ENCODE data around the gene PRX. TPM values are rescaled to one million over a fixed set of nuclear protein-coding genes. Genes with fewer than 3 reads are reported as not detected.
A peak's percentile ranks its signal among the peaks of the same experiment; 100 is the strongest.

PRX gene
- total and polyA plus RNA-seq, 9 of the 15 experiments (the other 6 are each of a cell fraction or from before 2014, with no cell fraction given), result 0.65 to 3.5 (median 1.7) TPM; not detected in 2

GRCh38 chr19:40425450-40426287, 12.5 kb upstream of the PRX start, which contains the start of gene SERTAD1 (continued):
- TF ChIP-seq NRF1 (conservative IDR thresholded peaks at IDR 0.05 in 1 of 2, IDR thresholded peaks at IDR 0.05 in 1 of 2), result peak; percentile 99
- no peak for TF ChIP-seq ZBTB40 (IDR thresholded peaks at IDR 0.05)
- TF ChIP-seq ZBTB40 (CRISPR knock-in tag; IDR thresholded peaks at IDR 0.05), result no peak
- no peak for TF ChIP-seq ZNF311 (CRISPR knock-in tag; IDR thresholded peaks at IDR 0.05)
- TF ChIP-seq KAT2B (IDR thresholded peaks at IDR 0.05; ENCODE audit: low read depth, low read length), result no peak
- peak; percentile 9; the same call in 1 of the 2 replicates for TF ChIP-seq ZSCAN32 (CRISPR knock-in tag; IDR thresholded peaks at IDR 0.05)
- no peak for TF ChIP-seq THRAP3 (IDR thresholded peaks at IDR 0.05; ENCODE audit: borderline replicate concordance)
- TF ChIP-seq SIN3A (IDR thresholded peaks at IDR 0.05; ENCODE audit: borderline replicate concordance in 2 of 2, control insufficient read depth in 1 of 2, low read depth in 2 of 2, low read length in 2 of 2), result peak in 1 of 2 experiments; percentile 42; a peak in 2 of 4 replicates
- TF ChIP-seq ZBTB33 (CRISPR knock-in tag; IDR thresholded peaks at IDR 0.05), result no peak
- no peak for TF ChIP-seq ZNF707 (CRISPR knock-in tag; conservative IDR thresholded peaks at IDR 0.05)
- peak; percentile 67 for TF ChIP-seq TFAP4 (CRISPR knock-in tag; IDR thresholded peaks at IDR 0.05; ENCODE audit: borderline replicate concordance)
- no peak for TF ChIP-seq NEUROD1 (IDR thresholded peaks at IDR 0.05; ENCODE audit: borderline replicate concordance, low read depth, low read length, partially characterized antibody)
- peak; percentile 67; the same call in 1 of the 2 replicates for TF ChIP-seq PHF8 (IDR thresholded peaks at IDR 0.05; ENCODE audit: borderline replicate concordance, low read length)
- TF ChIP-seq CXXC5 (CRISPR knock-in tag; IDR thresholded peaks at IDR 0.05), result peak; percentile 82
- TF ChIP-seq NFE2 (IDR thresholded peaks at IDR 0.05; ENCODE audit: low read depth), result no peak
